GM12878 (cell line): ENCODE measurements around the gene OTUD3. TPM values are rescaled to one million over a fixed set of nuclear protein-coding genes. Genes with fewer than 3 reads are reported as not detected.

Source experiments
- ATAC-seq: fragments of 200-7000 bp; cut with Tn5 transposase; 3 replicates; pipeline ENCODE4 v1.9.1; 2020; ENCODE audit warnings: mild to moderate bottlenecking, moderate library complexity
- BruUV-seq: library from RNA; stranded (reverse); fragments of 400-500 nt; replicated peaks from 2 replicates; lab custom pipeline; 2021; lab: Mats Ljungman, UMichigan
- CTCF ChIA-PET: fragments of 300-600 bp; sonication (Branson Sonifier 250); formaldehyde crosslinking; extraction: SDS; loops from one replicate; lab custom pipeline; 2021; ENCODE audit warnings: inconsistent platforms; lab: Yijun Ruan, JAX
- POLR2A ChIA-PET: fragments of 350-600 bp; formaldehyde crosslinking; extraction: SDS; loops from one replicate; lab custom pipeline; 2021; ENCODE audit warnings: inconsistent platforms; lab: Charles Lee
- RAD21 ChIA-PET: fragments of 300-600 bp; sonication (Branson Sonifier 250); formaldehyde crosslinking; loops from one replicate; lab custom pipeline; 2023; ENCODE audit warnings: antibody characterized with exemption; ENCODE audit not compliant: unreplicated experiment; lab: Charles Lee
- SMC1A ChIA-PET: fragments of 300-600 bp; sonication (Branson Sonifier 250); formaldehyde crosslinking; loops from one replicate; lab custom pipeline; 2023; ENCODE audit not compliant: unreplicated experiment, uncharacterized antibody; lab: Charles Lee
- DNase-seq: peaks from one replicate; pipeline ENCODE4 v3.0.0-alpha.2; 2011; ENCODE audit warnings: low read depth, low spot score
- FAIRE-seq: peaks from 3 replicates; lab custom pipeline; 2011; peaks lifted over from hg19 to GRCh38; lab: Jason Lieb, UNC
- H2AFZ ChIP-seq: 2 replicates; pipeline ENCODE4 v1.6.0; 2011; ENCODE audit warnings: low read depth, low read length, control low read depth; ENCODE audit not compliant: control insufficient read depth
- H3K27ac ChIP-seq: 2 replicates; pipeline ENCODE4 v1.5.1; 2011; ENCODE audit warnings: control low read depth; ENCODE audit not compliant: control insufficient read depth, insufficient read depth
- H3K27me3 ChIP-seq, 2 experiments: replicated peaks in 1 of 2; 2 replicates each; pipeline versions ENCODE4 v1.6.0 to v1.6.1; 2011; ENCODE audit warnings: low read length in 1 of 2; ENCODE audit not compliant: control insufficient read depth in 2 of 2, insufficient read depth in 2 of 2
- H3K36me3 ChIP-seq, 2 experiments: 2 replicates each; pipeline ENCODE4 v1.5.1; 2011; ENCODE audit warnings: low read length in 1 of 2; ENCODE audit not compliant: control insufficient read depth in 2 of 2, insufficient read depth in 2 of 2
- H3K4me1 ChIP-seq: 2 replicates; pipeline ENCODE4 v1.6.1; 2011; ENCODE audit warnings: mild to moderate bottlenecking, low read length, moderate library complexity, mixed read lengths; ENCODE audit not compliant: control insufficient read depth, insufficient read depth
- H3K4me2 ChIP-seq: 2 replicates; pipeline ENCODE4 v1.6.0; 2011; ENCODE audit warnings: control low read depth; ENCODE audit not compliant: control insufficient read depth, insufficient read depth
- H3K4me3 ChIP-seq: fragments of 200-600 bp; sonication (generic); 2 replicates; pipeline ENCODE4 v1.5.1; 2016
- H3K79me2 ChIP-seq: 2 replicates; pipeline ENCODE4 v1.6.0; 2011; ENCODE audit warnings: low read length; ENCODE audit not compliant: control insufficient read depth, insufficient read depth
- H3K9ac ChIP-seq: 2 replicates; pipeline ENCODE4 v1.8.0; 2011; ENCODE audit warnings: low read length, control low read depth, mixed read lengths; ENCODE audit not compliant: control insufficient read depth, insufficient read depth
- H3K9me3 ChIP-seq: replicated peaks from 3 replicates; pipeline ENCODE4 v1.5.1; 2011; ENCODE audit warnings: mild to moderate bottlenecking, low read length; ENCODE audit not compliant: control insufficient read depth, insufficient read depth
- H4K20me1 ChIP-seq: 2 replicates; pipeline ENCODE4 v1.6.0; 2011; ENCODE audit not compliant: control insufficient read depth, insufficient read depth
- CBX3 ChIP-seq: fragments of 200-600 bp; sonication (generic); IDR thresholded peaks from 2 replicates; pipeline ENCODE4 v1.6.1; 2016; ENCODE audit warnings: low read depth, borderline replicate concordance
- CEBPZ ChIP-seq: fragments of 150-350 bp; IDR thresholded peaks from 2 replicates; pipeline ENCODE4 v1.6.1; 2016; ENCODE audit warnings: low read depth, low read length
- CREB1 ChIP-seq: IDR thresholded peaks from 2 replicates; pipeline ENCODE4 v1.6.1; 2012; ENCODE audit warnings: low read depth, mild to moderate bottlenecking, inconsistent platforms
- EGR1 ChIP-seq, 2 experiments: IDR thresholded peaks; 1 replicate in 1 of 2; 2 replicates in 1 of 2; pipeline ENCODE4 v1.6.1; 2011 to 2012; ENCODE audit warnings: low read depth in 2 of 2, low read length in 2 of 2, borderline replicate concordance in 1 of 2, mild to moderate bottlenecking in 1 of 2, moderate library complexity in 1 of 2
- FOS ChIP-seq: IDR thresholded peaks from 3 replicates; pipeline ENCODE4 v1.6.1; 2011; ENCODE audit warnings: borderline replicate concordance; ENCODE audit not compliant: insufficient read length; ENCODE audit errors: extremely low read depth
- FOXK2 ChIP-seq: fragments of 450-650 bp; IDR thresholded peaks from 2 replicates; pipeline ENCODE4 v1.6.1; 2017; ENCODE audit warnings: mild to moderate bottlenecking, moderate library complexity
- FOXM1 ChIP-seq: IDR thresholded peaks from 2 replicates; pipeline ENCODE4 v1.6.1; 2012; ENCODE audit warnings: low read depth, mild to moderate bottlenecking, inconsistent platforms, low read length, moderate library complexity
- HCFC1 ChIP-seq: fragments of 150-350 bp; IDR thresholded peaks from 2 replicates; pipeline ENCODE4 v1.6.1; 2014; ENCODE audit warnings: low read length
- KAT2A ChIP-seq: conservative IDR thresholded peaks from 2 replicates; pipeline ENCODE4 v1.6.1; 2011; ENCODE audit warnings: low read depth, low read length; ENCODE audit not compliant: control insufficient read depth
- MLLT1 ChIP-seq: fragments of 450-650 bp; IDR thresholded peaks from 2 replicates; pipeline ENCODE4 v1.6.1; 2016; ENCODE audit warnings: mild to moderate bottlenecking
- MTA3 ChIP-seq: IDR thresholded peaks from 2 replicates; pipeline ENCODE4 v1.6.1; 2012; ENCODE audit warnings: low read length, inconsistent platforms, borderline replicate concordance
- PML ChIP-seq: IDR thresholded peaks from 2 replicates; pipeline ENCODE4 v1.6.1; 2012; ENCODE audit warnings: low read length, inconsistent platforms
- RELA ChIP-seq: fragments of 450-650 bp; IDR thresholded peaks from 2 replicates; pipeline ENCODE4 v1.8.0; 2014; ENCODE audit warnings: borderline replicate concordance; ENCODE audit not compliant: partially characterized antibody
- REST ChIP-seq: IDR thresholded peaks from 2 replicates; pipeline ENCODE4 v1.6.1; 2012; ENCODE audit warnings: mild to moderate bottlenecking, low read depth, low read length
- WRNIP1 ChIP-seq: IDR thresholded peaks from 2 replicates; pipeline ENCODE4 v1.6.1; 2011; ENCODE audit warnings: low read depth, low read length, improper control_type of control experiment, borderline replicate concordance
- WGBS: methylation state at CpG from one replicate; pipeline ENCODE4 v1.1.6; 2016; ENCODE audit warnings: low lambda C conversion rate; ENCODE audit not compliant: insufficient replicate concordance, insufficient coverage; ENCODE audit errors: missing lambda C conversion rate; 5-methylcytosine and 5-hydroxymethylcytosine counted together
- in situ Hi-C: fragments of 300-500 bp; cut with MboI; formaldehyde crosslinking; loops from 9 replicates; pipeline ENCODE4 v1.14.3; 2018; ENCODE audit warnings: mixed read lengths
- intact Hi-C: fragments of 100-400 bp; cut with micrococcal nuclease; formaldehyde crosslinking; loops from one replicate; pipeline ENCODE4 v1.14.2; 2022; ENCODE audit not compliant: unreplicated experiment
- polyA plus RNA-seq, 11 experiments: library from polyadenylated mRNA; depleted of rRNA in 4 of 11; unstranded in 6 of 11; stranded (reverse) in 5 of 11; fragments of >200 nt; fragmentation: Nextera tagmentation in 4 of 11; fragmentation: Illumina TruSeq in 1 of 11; extraction: Ambion mirVana in 4 of 11; extraction: Trizol in 1 of 11; gene quantifications; 1 replicate in 1 of 11; 2 replicates in 10 of 11; pipeline versions ENCODE4 v1.2.1 to v1.2.3, GENCODE V29; 2011 to 2016; ENCODE audit warnings: inconsistent platforms in 2 of 11, missing spikeins in 2 of 11, low read depth in 1 of 11
- total RNA-seq, 4 experiments: library from RNA; depleted of rRNA in 3 of 4; stranded (reverse); fragments of >200 nt in 3 of 4; fragmentation: Illumina TruSeq in 1 of 4; extraction: Trizol in 1 of 4; gene quantifications; 2 replicates each; pipeline versions ENCODE4 v1.2.1 to v1.2.3, GENCODE V29; 2013 to 2021

Gene OTUD3
- total and polyA plus RNA-seq, 10 of the 15 experiments (the other 5 are each of a cell fraction or from before 2014, with no cell fraction given) = 0.77 to 8.9 (median 4.8) TPM

- H2AFZ ChIP-seq = no peak overlapping the region
- CTCF ChIA-PET = interaction anchor here (4.0 kb wide), 1 partner anchor 228 kb away, joined by 23 read pairs; no protein-coding TSS in a partner anchor
- H3K27ac ChIP-seq = no peak overlapping the region
- no peaks in the 10 kb centered on the region for H3K9me3 ChIP-seq
- in situ Hi-C loops = no loop called here
- H3K79me2 ChIP-seq = no peaks in the 10 kb centered on the region
- no peak overlapping the region for H3K9ac ChIP-seq
- H3K27me3 ChIP-seq = no peaks in the 10 kb centered on the region
- no peak for DNase-seq
- no peaks in the 10 kb centered on the region for H3K4me1 ChIP-seq
- H3K36me3 ChIP-seq = no peaks in the 10 kb centered on the region
- no peak for ATAC-seq
- intact Hi-C loops = no loop called here
- H4K20me1 ChIP-seq = no peaks in the 10 kb centered on the region
- no peak for FAIRE-seq
- RAD21 ChIA-PET = no interaction called here
- BruUV-seq = no TSS peak
- SMC1A ChIA-PET = no interaction called here
- H3K4me2 ChIP-seq = no peak overlapping the region
- H3K4me3 ChIP-seq = no peak overlapping the region
- 43% methylated on average over 13 of the region's 13 CpGs for WGBS
- POLR2A ChIA-PET = no interaction called here
- TF ChIP-seq MTA3 = no peak
- TF ChIP-seq CREB1 = no peak
- TF ChIP-seq MLLT1 = no peak
- TF ChIP-seq PML = no peak
- TF ChIP-seq FOXM1 = no peak
- no peak for TF ChIP-seq WRNIP1
- no peak for TF ChIP-seq REST
- no peak for TF ChIP-seq RELA
- no peak for TF ChIP-seq KAT2A
- no peak for TF ChIP-seq FOS
- TF ChIP-seq FOXK2 = no peak
- TF ChIP-seq CBX3 = no peak
- TF ChIP-seq CEBPZ = no peak
- no peak for TF ChIP-seq EGR1 (IDR thresholded peaks at IDR 0.05; ENCODE audit: borderline replicate concordance in 1 of 2, low read depth in 2 of 2, low read length in 2 of 2)
- no peak for TF ChIP-seq HCFC1
These were observed 41.8 kb downstream of the OTUD3 start for GRCh38 chr1:19923953-19924346.
